ENCODE measurements around the gene IRAK2. TPM values are rescaled to one million over a fixed set of nuclear protein-coding genes. Genes with fewer than 3 reads are reported as not detected.

Gene IRAK2
- total and polyA plus RNA-seq, 7 donors: 3.9 to 21.3 (median 9.1) TPM

GRCh38 chr3:10226293-10226692 is 61.6 kb downstream of the IRAK2 start:
- 62 to 73% (median 64%) methylated on average over 10 of the region's 10 CpGs for whole genome bisulfite sequencing, 3 donors

DNA sequence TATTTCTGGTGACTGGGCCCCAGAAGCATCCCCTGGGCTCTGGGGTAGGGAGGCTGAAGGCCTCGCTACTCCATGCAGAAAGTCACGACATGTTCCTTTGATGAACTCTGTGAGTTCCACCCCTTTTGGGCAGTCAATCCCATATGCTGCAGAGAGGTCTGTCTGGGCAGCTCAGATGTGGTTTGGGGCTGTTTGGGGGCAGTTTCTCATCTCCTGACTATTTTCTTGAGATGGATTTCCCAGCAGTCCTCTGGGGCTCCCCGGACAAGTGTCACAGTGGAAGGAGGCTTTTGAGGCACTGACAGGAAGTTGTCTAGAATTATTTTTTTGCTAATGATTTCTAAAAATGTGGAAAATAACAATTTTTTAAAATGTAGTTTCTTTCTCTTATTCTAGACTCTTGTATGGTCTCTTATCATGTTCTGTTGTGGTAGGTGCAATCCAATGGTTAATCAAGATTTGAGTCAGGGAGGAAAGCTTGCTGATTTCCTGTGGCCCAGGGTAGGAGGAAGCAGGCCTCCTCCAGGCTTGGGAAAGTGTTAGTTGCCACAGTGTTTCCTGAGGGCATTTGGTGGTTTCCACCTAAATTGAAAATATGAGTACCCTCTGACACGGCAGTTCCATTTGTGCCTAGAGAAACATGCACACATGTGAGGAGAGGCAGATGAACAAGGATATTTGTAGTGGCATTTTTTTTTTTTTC is 63.7 kb downstream of the IRAK2 start:
- Histone ChIP-seq H3K4me3 (no peak overlapping the region), H3K27ac (no peak overlapping the region), H3K9me3 (no peaks in the 10 kb centered on the region), H3K4me1 (peaks cover 5% of the 10 kb centered on the region), H3K36me3 (ENCODE audit: insufficient read depth in 1 of 2, low read depth in 1 of 2) (peaks cover 2 to 78% of the 10 kb centered on the region in 2 donors), H3K27me3 (ENCODE audit: insufficient read depth in 3 of 3, low read length in 2 of 3) (no peaks in the 10 kb centered on the region)
- no peak for TF ChIP-seq CTCF (IDR thresholded peaks at IDR 0.05)
- ATAC-seq (no peak), DNase-seq (no peak)
- intact Hi-C loops (cut with DNase I): loop anchor here (5.0 to 10.0 kb wide), 4 partner anchors 66 to 294 kb away; partner anchors contain the start of genes CRELD1 (in 1 of the 2), FANCD2 (in 1 of the 2), IRAK2 (in 1 of the 2) and VHL (in 1 of the 2)
- 76 to 81% (median 80%) methylated on average over 4 of the region's 4 CpGs for WGBS, 3 donors

More at GRCh38 chr3:10226293-10226692, 61.6 kb downstream of the IRAK2 start:
- no peak overlapping the region for H3K4me3 ChIP-seq
- no peak for DNase-seq
- H3K9me3 ChIP-seq: no peaks in the 10 kb centered on the region
- no peak overlapping the region for H3K27ac ChIP-seq
- no peak for TF ChIP-seq CTCF (IDR thresholded peaks at IDR 0.05)
- H3K36me3 ChIP-seq (ENCODE audit: insufficient read depth in 1 of 2, low read depth in 1 of 2): peaks cover 2 to 82% of the 10 kb centered on the region in 2 donors
- intact Hi-C loops (cut with DNase I): loop anchor here (5.0 to 10.0 kb wide), 4 partner anchors 64 to 291 kb away; partner anchors contain the start of genes CRELD1 (in 1 of the 2), FANCD2 (in 1 of the 2), IRAK2 (in 1 of the 2) and VHL (in 1 of the 2)
- H3K4me1 ChIP-seq: peaks cover 5% of the 10 kb centered on the region
- ATAC-seq: no peak
- H3K27me3 ChIP-seq (ENCODE audit: insufficient read depth in 3 of 3, low read length in 2 of 3): no peaks in the 10 kb centered on the region

- DNase-seq (no peak), ATAC-seq (no peak)
- Histone ChIP-seq H3K4me1 (peaks cover 5% of the 10 kb centered on the region), H3K36me3 (ENCODE audit: insufficient read depth in 1 of 2, low read depth in 1 of 2) (peaks cover 2 to 84% of the 10 kb centered on the region in 2 donors), H3K4me3 (no peak overlapping the region), H3K9me3 (no peaks in the 10 kb centered on the region), H3K27ac (no peak overlapping the region), H3K27me3 (ENCODE audit: insufficient read depth in 3 of 3, low read length in 2 of 3) (no peaks in the 10 kb centered on the region)
- intact Hi-C loops (cut with DNase I): loop anchor here (5.0 to 10.0 kb wide), 4 partner anchors 67 to 295 kb away; partner anchors contain the start of genes CRELD1 (in 1 of the 2), FANCD2 (in 1 of the 2), IRAK2 (in 1 of the 2) and VHL (in 1 of the 2)
- 88 to 89% (median 88%) methylated on average over 7 of the region's 7 CpGs for WGBS, 3 donors
- TF ChIP-seq CTCF (IDR thresholded peaks at IDR 0.05): no peak
Measured at GRCh38 chr3:10229576-10229975, 64.9 kb downstream of the IRAK2 start.

DNA sequence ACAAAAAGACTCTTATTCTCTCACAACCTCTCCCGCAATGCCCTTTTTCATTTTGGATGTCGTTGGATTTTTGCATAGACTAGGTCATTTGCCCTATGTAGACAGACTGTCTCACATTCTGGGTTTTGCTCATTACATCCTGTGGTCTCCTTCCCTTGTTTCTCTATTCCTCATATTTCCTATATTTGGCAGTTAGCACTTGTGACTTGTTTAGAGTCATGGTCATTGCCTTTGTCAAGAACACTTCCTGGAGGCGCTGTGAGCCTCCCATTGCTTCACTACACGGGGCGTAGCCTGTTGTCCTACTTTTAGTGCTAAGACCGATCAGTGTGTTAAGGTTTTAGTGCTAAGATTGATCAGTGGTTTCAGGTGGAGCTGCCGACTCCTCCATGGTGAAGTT is 67.4 kb downstream of the IRAK2 start:
- DNase-seq (no peak), ATAC-seq (peak in 2 of 4 donors; percentile 25 to 32)
- Histone ChIP-seq H3K36me3 (ENCODE audit: insufficient read depth in 1 of 2, low read depth in 1 of 2) (peaks cover 7 to 97% of the 10 kb centered on the region in 2 donors), H3K9me3 (no peaks in the 10 kb centered on the region), H3K27ac (no peak overlapping the region), H3K27me3 (ENCODE audit: insufficient read depth in 3 of 3, low read length in 2 of 3) (no peaks in the 10 kb centered on the region), H3K4me3 (no peak overlapping the region), H3K4me1 (no peaks in the 10 kb centered on the region)
- intact Hi-C loops (cut with DNase I): loop anchor here in 1 of 2 donors (10.0 kb wide), 1 partner anchor 527 kb away; the partner anchor contains the start of gene CPNE9
- WGBS, 3 donors: 82 to 86% (median 85%) methylated on average over 7 of the region's 7 CpGs
- TF ChIP-seq CTCF (IDR thresholded peaks at IDR 0.05): no peak
